M059J (cell line): Measurements from ENCODE around the gene NUP98. TPM values are rescaled to one million over a fixed set of nuclear protein-coding genes. Genes with fewer than 3 reads are reported as not detected.

Source experiments
- DNase-seq: peaks from one replicate; pipeline ENCODE4 v3.0.0-alpha.2; 2012; ENCODE audit warnings: low read depth
- total RNA-seq: library from RNA; depleted of rRNA; stranded (reverse); fragments of >200 nt; shearing (Covaris generic); gene quantifications from 2 replicates; pipeline ENCODE4 v1.2.3, GENCODE V29; 2014; rRNA removed

NUP98 gene
- 110 and 133 TPM in 2 replicates for total RNA-seq

DNA sequence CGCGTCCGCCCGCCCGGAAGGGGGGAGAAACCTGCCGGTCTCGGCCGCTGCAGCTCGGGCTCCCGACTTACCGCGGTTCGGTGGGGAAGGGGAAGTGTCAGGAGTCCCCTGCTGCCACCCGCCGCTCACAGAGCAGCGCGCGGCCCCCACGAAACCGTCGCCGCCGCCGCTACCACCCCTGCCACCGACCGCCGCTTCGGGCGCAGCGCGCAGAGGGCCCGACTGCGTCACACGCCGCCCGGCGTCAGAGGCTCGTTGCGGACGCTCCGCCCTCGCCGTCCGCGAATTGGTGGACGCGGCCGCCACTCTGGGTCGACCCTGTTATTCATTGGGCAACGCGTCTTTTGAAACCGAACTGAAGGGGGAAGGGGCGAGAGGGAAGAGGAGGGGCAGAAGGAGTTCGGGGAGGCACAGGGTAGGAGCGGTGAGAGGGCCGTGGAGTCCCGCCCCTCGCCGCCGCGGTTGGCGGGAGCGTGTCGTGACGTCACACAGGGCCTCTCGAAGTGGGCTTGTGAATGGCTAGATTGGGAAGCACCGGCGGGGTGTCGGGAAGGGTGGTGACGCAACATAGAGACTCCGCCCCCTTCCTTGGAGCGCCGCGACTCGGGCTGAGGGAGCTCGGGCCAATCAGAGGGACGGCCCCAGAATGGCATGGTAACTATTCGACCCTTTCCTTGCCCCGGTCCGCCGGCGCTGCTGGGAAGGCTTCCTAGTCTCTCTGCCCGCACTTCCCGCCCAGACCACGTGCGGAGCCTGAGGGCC, at the start of gene NUP98:
TSS of gene NUP98 (minus strand) at position 226 of the 762 bp plus-strand sequence. CDS start 15,437 bp downstream, outside the sequence.
- peak; percentile 100 for DNase-seq

DNA sequence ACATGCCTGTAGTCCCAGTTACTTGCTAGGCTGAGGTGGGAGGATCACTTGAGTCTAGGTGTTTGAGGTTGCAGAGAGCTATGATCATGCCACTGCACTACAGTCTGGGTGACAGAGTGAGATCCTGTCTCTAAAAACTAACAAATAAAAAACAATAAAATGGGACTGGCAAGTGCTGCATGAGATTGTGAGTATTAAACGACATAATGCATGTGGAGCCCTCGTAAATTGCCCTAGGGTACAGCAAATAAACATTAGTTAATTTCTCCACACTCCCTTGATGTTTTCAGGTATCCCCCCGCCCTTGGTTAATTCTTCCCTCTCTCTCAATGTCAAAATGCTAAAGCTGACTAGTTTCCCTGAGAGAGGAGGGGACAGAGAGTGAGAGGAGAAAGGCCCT, 48.3 kb upstream of the NUP98 start:
- DNase-seq, result no peak

- DNase-seq, result no peak
Measured at GRCh38 chr11:3845246-3845645, 47.9 kb upstream of the NUP98 start.

DNA sequence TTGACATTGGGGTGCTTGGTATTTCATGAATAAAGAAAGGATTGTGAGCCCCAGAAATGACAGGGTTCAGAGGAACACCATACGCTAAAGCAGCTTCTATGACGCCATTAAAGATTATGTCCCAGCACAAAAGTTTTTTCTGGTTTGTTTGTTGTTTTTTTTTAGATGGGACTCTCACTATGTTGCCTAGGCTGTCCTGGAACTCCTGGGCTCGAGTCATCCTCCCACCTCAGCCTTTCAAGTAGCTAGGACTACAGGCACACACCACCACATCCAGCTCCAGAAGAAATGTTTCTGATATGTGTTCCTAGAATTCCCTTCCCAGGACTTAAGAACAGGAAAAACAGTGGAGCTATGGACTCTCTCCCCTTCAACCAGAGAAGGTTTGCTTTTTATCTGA, 46.0 kb upstream of the NUP98 start:
- DNase-seq, result no peak

- DNase-seq, result peak; percentile 85
Measured at GRCh38 chr11:3841426-3842350, 44.3 kb upstream of the NUP98 start.

DNA sequence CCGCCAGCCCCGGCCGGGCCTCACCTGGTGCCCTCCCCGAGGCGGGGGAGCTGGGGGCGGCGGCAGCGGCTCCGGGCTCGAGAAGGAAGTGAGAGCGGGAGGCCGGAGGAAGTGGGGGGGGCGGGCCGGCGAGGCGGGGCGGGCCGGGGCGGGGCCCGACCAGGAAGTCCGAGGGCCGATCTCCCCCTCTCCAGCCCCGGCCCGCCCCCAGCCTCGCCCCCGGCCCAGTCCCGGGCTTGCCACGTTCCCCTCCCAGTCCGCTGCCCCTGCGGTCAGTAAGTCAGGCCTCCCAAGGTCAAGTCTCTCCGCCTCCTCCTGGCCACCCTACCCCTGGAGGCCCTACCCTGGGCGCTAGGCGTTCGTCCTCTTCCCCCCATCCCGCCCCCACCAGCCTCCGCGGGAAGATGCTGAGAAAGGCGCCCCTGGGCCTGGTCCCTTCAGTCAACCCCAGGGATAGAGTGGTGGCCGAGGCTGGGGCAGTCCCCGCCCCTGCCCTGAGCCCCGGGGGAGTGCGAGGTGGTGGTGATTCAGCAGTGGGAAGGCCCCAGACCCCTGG, 43.6 kb upstream of the NUP98 start, which contains the start of gene RHOG:
TSS of gene RHOG (minus strand) at position 90 of the 556 bp plus-strand sequence. CDS start 12,821 bp downstream, outside the sequence.
- peak; percentile 89 for DNase-seq

- no peak for DNase-seq
Measured at GRCh38 chr11:3840004-3840869, 42.9 kb upstream of the NUP98 start.

- no peak for DNase-seq
Measured at GRCh38 chr11:3838504-3838903, 41.1 kb upstream of the NUP98 start.

DNA sequence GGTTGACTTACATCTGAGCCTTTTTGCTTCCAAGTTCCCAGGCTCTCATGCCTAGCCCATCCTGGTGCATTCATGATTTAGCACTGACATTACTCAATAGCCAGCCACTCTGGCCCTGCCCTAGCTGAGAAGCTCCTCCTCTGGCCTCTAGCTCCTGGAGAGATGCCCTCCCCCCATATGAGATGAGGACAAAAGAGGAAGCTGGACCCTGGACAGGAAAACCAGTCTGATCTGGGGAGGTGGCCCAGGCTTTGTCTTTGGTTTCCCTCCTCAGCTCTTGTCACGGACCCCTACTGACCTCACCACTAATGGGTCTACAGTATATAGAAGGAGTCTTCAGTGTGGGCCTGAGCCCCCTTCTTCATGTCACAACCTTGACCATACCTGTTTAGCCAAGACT, 40.4 kb upstream of the NUP98 start:
- DNase-seq, result no peak

DNA sequence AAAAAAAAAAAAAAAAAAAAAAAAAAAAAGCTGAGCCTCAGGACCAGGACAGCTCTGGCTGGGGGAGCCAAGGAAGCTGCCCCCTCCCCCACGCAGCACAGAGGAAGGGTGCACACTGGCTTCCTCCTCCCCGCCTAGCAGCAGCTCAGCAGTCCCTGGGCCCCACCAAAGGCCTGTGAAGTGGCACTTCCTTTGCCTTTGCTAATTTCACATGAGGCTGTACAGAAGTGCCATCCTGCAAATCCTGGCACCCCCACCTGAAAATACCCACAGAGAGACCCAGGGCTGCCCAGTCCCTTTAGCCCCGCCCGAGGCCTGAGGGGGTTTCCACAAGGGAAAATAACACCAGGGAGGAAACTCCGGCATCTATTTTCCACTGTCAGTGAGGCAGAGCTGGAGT, 39.5 kb upstream of the NUP98 start:
- no peak for DNase-seq

GRCh38 chr11:3835751-3836150, 38.4 kb upstream of the NUP98 start:
- DNase-seq, result no peak

DNA sequence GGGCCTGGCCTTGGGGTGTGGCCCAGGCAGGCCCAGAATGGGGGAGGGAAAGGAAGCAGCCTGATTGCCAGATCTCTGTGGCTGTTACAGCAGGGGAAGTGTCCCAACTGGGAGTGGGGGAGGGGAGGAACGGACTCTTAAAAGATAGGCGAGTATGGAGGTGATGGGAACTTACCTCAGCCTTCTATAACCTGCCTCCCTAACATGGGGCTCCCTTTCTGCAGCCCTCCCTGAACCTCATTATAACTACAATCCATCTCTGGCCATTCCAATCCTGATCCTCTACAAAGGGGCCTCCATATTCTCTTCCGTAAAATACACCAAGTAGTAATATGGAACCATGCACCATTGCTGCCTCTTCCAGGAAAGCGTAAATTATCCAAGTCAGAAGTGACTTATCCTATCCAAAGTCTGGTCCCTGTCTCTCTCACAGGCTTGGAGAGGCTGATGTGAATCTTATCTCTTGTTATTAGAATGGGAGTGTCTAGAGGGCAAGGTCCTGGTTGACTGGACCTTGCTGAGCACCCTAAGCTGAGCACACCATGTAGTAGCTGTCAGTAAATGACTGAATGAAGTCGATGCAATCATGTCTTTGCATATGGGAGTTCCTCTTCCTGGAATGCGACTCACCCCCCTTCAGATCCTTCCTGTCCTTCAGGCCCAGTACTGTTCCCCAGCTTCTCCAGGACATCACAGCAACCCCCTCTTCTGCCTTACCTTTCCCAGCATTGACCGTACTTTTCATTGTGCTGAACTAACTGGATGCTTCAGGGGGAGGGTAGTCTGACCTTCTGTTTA, 37.5 kb upstream of the NUP98 start:
- DNase-seq, result no peak

DNA sequence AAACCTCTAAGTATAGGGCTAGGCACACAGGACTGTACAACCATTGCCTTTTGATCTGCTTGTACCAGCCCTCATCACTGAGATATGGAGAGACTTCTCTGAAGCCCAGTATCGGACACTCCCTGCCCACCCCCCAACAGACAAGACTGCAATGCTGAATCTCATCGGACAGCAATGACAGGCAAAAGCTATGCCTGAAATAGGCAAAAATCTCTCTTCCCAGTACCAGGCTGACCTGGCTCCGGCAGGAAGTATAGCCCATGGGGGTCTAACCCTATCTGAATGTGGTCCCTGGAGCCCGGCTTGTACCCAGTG, 37.0 kb upstream of the NUP98 start:
- no peak for DNase-seq

DNA sequence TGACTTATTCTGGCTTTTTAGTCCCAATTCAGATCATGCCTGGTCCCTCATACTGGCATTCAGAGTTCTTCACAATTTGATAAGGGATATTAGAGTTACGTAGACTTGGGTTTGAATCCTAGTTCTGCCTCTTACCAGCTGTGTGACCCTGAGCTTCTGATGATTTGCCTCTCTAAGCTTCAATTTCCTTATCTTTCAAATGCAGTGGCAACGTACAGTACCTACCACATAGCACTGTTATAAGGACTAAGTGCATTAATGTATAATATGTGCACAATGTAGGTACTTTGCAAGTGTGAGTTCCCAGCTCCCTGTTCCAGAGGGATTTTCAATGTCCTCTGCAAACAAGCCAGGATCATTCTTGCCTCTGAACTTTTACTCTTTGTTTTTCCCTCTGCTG, 36.1 kb upstream of the NUP98 start:
- DNase-seq, result no peak

DNA sequence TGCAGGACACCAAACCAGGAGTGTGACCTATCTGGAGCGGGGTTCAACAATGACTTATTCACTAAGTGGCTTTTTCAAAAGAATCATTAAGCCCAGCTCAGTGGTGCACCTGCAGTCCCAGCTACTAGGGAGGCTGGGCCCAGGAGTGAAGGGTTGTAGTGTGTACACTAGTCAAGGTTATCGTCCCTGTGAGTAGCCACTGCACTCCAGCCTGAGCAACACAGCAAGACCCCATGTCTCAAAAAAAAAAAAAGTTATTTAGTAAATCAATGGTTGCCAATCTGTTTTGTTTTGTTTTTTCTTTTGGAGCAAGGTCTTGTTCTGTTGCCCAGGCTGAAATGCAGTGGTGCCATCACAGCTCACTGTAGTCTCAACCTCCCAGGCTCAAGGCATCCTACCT, 35.5 kb upstream of the NUP98 start:
- no peak for DNase-seq

GRCh38 chr11:3831378-3832239, 34.3 kb upstream of the NUP98 start:
- DNase-seq, result no peak

- DNase-seq, result no peak
Measured at GRCh38 chr11:3830730-3831129, 33.4 kb upstream of the NUP98 start.

GRCh38 chr11:3830088-3830487, 32.7 kb upstream of the NUP98 start:
- DNase-seq, result no peak

GRCh38 chr11:3827434-3828186, 30.3 kb upstream of the NUP98 start:
- DNase-seq, result no peak
